GM12878 (cell line): Measurements from ENCODE around the gene SPCS1. TPM values are rescaled to one million over a fixed set of nuclear protein-coding genes. Genes with fewer than 3 reads are reported as not detected.
A peak's percentile ranks its signal among the peaks of the same experiment; 100 is the strongest.

Source experiments
- ATAC-seq: fragments of 200-7000 bp; cut with Tn5 transposase; 3 replicates; pipeline ENCODE4 v1.9.1; 2020; ENCODE audit warnings: mild to moderate bottlenecking, moderate library complexity
- BruUV-seq: library from RNA; stranded (reverse); fragments of 400-500 nt; replicated peaks from 2 replicates; lab custom pipeline; 2021; lab: Mats Ljungman, UMichigan
- CTCF ChIA-PET: fragments of 300-600 bp; sonication (Branson Sonifier 250); formaldehyde crosslinking; extraction: SDS; loops from one replicate; lab custom pipeline; 2021; ENCODE audit warnings: inconsistent platforms; lab: Yijun Ruan, JAX
- POLR2A ChIA-PET: fragments of 350-600 bp; formaldehyde crosslinking; extraction: SDS; loops from one replicate; lab custom pipeline; 2021; ENCODE audit warnings: inconsistent platforms; lab: Charles Lee
- RAD21 ChIA-PET: fragments of 300-600 bp; sonication (Branson Sonifier 250); formaldehyde crosslinking; loops from one replicate; lab custom pipeline; 2023; ENCODE audit warnings: antibody characterized with exemption; ENCODE audit not compliant: unreplicated experiment; lab: Charles Lee
- SMC1A ChIA-PET: fragments of 300-600 bp; sonication (Branson Sonifier 250); formaldehyde crosslinking; loops from one replicate; lab custom pipeline; 2023; ENCODE audit not compliant: unreplicated experiment, uncharacterized antibody; lab: Charles Lee
- DNase-seq: peaks from one replicate; pipeline ENCODE4 v3.0.0-alpha.2; 2011; ENCODE audit warnings: low read depth, low spot score
- FAIRE-seq: peaks from 3 replicates; lab custom pipeline; 2011; peaks lifted over from hg19 to GRCh38; lab: Jason Lieb, UNC
- H2AFZ ChIP-seq: 2 replicates; pipeline ENCODE4 v1.6.0; 2011; ENCODE audit warnings: low read depth, low read length, control low read depth; ENCODE audit not compliant: control insufficient read depth
- H3K27ac ChIP-seq: 2 replicates; pipeline ENCODE4 v1.5.1; 2011; ENCODE audit warnings: control low read depth; ENCODE audit not compliant: control insufficient read depth, insufficient read depth
- H3K27me3 ChIP-seq, 2 experiments: replicated peaks in 1 of 2; 2 replicates each; pipeline versions ENCODE4 v1.6.0 to v1.6.1; 2011; ENCODE audit warnings: low read length in 1 of 2; ENCODE audit not compliant: control insufficient read depth in 2 of 2, insufficient read depth in 2 of 2
- H3K36me3 ChIP-seq, 2 experiments: 2 replicates each; pipeline ENCODE4 v1.5.1; 2011; ENCODE audit warnings: low read length in 1 of 2; ENCODE audit not compliant: control insufficient read depth in 2 of 2, insufficient read depth in 2 of 2
- H3K4me1 ChIP-seq: 2 replicates; pipeline ENCODE4 v1.6.1; 2011; ENCODE audit warnings: mild to moderate bottlenecking, low read length, moderate library complexity, mixed read lengths; ENCODE audit not compliant: control insufficient read depth, insufficient read depth
- H3K4me2 ChIP-seq: 2 replicates; pipeline ENCODE4 v1.6.0; 2011; ENCODE audit warnings: control low read depth; ENCODE audit not compliant: control insufficient read depth, insufficient read depth
- H3K4me3 ChIP-seq: fragments of 200-600 bp; sonication (generic); 2 replicates; pipeline ENCODE4 v1.5.1; 2016
- H3K79me2 ChIP-seq: 2 replicates; pipeline ENCODE4 v1.6.0; 2011; ENCODE audit warnings: low read length; ENCODE audit not compliant: control insufficient read depth, insufficient read depth
- H3K9ac ChIP-seq: 2 replicates; pipeline ENCODE4 v1.8.0; 2011; ENCODE audit warnings: low read length, control low read depth, mixed read lengths; ENCODE audit not compliant: control insufficient read depth, insufficient read depth
- H3K9me3 ChIP-seq: replicated peaks from 3 replicates; pipeline ENCODE4 v1.5.1; 2011; ENCODE audit warnings: mild to moderate bottlenecking, low read length; ENCODE audit not compliant: control insufficient read depth, insufficient read depth
- H4K20me1 ChIP-seq: 2 replicates; pipeline ENCODE4 v1.6.0; 2011; ENCODE audit not compliant: control insufficient read depth, insufficient read depth
- BCLAF1 ChIP-seq: fragments of 450-650 bp; IDR thresholded peaks from 2 replicates; pipeline ENCODE4 v1.6.1; 2017; ENCODE audit warnings: antibody characterized with exemption, mild to moderate bottlenecking, moderate library complexity
- CHD4 ChIP-seq: fragments of 200-600 bp; sonication (generic); IDR thresholded peaks from 2 replicates; pipeline ENCODE4 v1.6.1; 2016; ENCODE audit warnings: mild to moderate bottlenecking
- FOS ChIP-seq: IDR thresholded peaks from 3 replicates; pipeline ENCODE4 v1.6.1; 2011; ENCODE audit warnings: borderline replicate concordance; ENCODE audit not compliant: insufficient read length; ENCODE audit errors: extremely low read depth
- FOXK2 ChIP-seq: fragments of 450-650 bp; IDR thresholded peaks from 2 replicates; pipeline ENCODE4 v1.6.1; 2017; ENCODE audit warnings: mild to moderate bottlenecking, moderate library complexity
- HCFC1 ChIP-seq: fragments of 150-350 bp; IDR thresholded peaks from 2 replicates; pipeline ENCODE4 v1.6.1; 2014; ENCODE audit warnings: low read length
- JUNB ChIP-seq: IDR thresholded peaks from 2 replicates; pipeline ENCODE4 v1.6.1; 2016; ENCODE audit warnings: antibody characterized with exemption, mild to moderate bottlenecking
- NR2F1 ChIP-seq: fragments of 450-650 bp; conservative IDR thresholded peaks from 2 replicates; pipeline ENCODE4 v1.6.1; 2017; ENCODE audit warnings: mild to moderate bottlenecking
- PAX8 ChIP-seq: fragments of 450-650 bp; IDR thresholded peaks from 2 replicates; pipeline ENCODE4 v1.6.1; 2017; ENCODE audit warnings: mild to moderate bottlenecking, moderate library complexity
- RAD21 ChIP-seq: IDR thresholded peaks from 2 replicates; pipeline ENCODE4 v1.6.1; 2011; ENCODE audit warnings: mild to moderate bottlenecking, low read depth, low read length, moderate library complexity; ENCODE audit not compliant: insufficient read depth
- RUNX3 ChIP-seq: IDR thresholded peaks from 2 replicates; pipeline ENCODE4 v1.6.1; 2012; ENCODE audit warnings: low read length, inconsistent platforms
- SMC3 ChIP-seq: IDR thresholded peaks from 2 replicates; pipeline ENCODE4 v1.6.1; 2011; ENCODE audit warnings: low read length, improper control_type of control experiment, borderline replicate concordance
- WRNIP1 ChIP-seq: IDR thresholded peaks from 2 replicates; pipeline ENCODE4 v1.6.1; 2011; ENCODE audit warnings: low read depth, low read length, improper control_type of control experiment, borderline replicate concordance
- ZNF274 ChIP-seq: IDR thresholded peaks from one replicate; pipeline ENCODE4 v1.8.0; 2011; ENCODE audit not compliant: insufficient read length, insufficient read depth
- WGBS: methylation state at CpG from one replicate; pipeline ENCODE4 v1.1.6; 2016; ENCODE audit warnings: low lambda C conversion rate; ENCODE audit not compliant: insufficient replicate concordance, insufficient coverage; ENCODE audit errors: missing lambda C conversion rate; 5-methylcytosine and 5-hydroxymethylcytosine counted together
- in situ Hi-C: fragments of 300-500 bp; cut with MboI; formaldehyde crosslinking; loops from 9 replicates; pipeline ENCODE4 v1.14.3; 2018; ENCODE audit warnings: mixed read lengths
- intact Hi-C: fragments of 100-400 bp; cut with micrococcal nuclease; formaldehyde crosslinking; loops from one replicate; pipeline ENCODE4 v1.14.2; 2022; ENCODE audit not compliant: unreplicated experiment
- polyA plus RNA-seq, 11 experiments: library from polyadenylated mRNA; depleted of rRNA in 4 of 11; unstranded in 6 of 11; stranded (reverse) in 5 of 11; fragments of >200 nt; fragmentation: Nextera tagmentation in 4 of 11; fragmentation: Illumina TruSeq in 1 of 11; extraction: Ambion mirVana in 4 of 11; extraction: Trizol in 1 of 11; gene quantifications; 1 replicate in 1 of 11; 2 replicates in 10 of 11; pipeline versions ENCODE4 v1.2.1 to v1.2.3, GENCODE V29; 2011 to 2016; ENCODE audit warnings: inconsistent platforms in 2 of 11, missing spikeins in 2 of 11, low read depth in 1 of 11
- total RNA-seq, 4 experiments: library from RNA; depleted of rRNA in 3 of 4; stranded (reverse); fragments of >200 nt in 3 of 4; fragmentation: Illumina TruSeq in 1 of 4; extraction: Trizol in 1 of 4; gene quantifications; 2 replicates each; pipeline versions ENCODE4 v1.2.1 to v1.2.3, GENCODE V29; 2013 to 2021
- TF ChIP-seq, protein P1 (sequence below): fragments of 450-650 bp; formaldehyde crosslinking; IDR thresholded peaks from 2 replicates; pipeline ENCODE4 v1.4.0; 2022; ENCODE audit warnings: mild to moderate bottlenecking, moderate library complexity
- TF ChIP-seq, protein P2 (sequence below): IDR thresholded peaks from 2 replicates; pipeline ENCODE4 v1.6.1; 2012; ENCODE audit warnings: low read depth, low read length, improper control_type of control experiment
- TF ChIP-seq, protein P3 (sequence below): fragments of 450-650 bp; IDR thresholded peaks from 2 replicates; pipeline ENCODE4 v1.6.1; 2017; ENCODE audit warnings: borderline replicate concordance

The SPCS1 gene
- total and polyA plus RNA-seq, 10 of the 15 experiments (the other 5 are each of a cell fraction or from before 2014, with no cell fraction given) = 107 to 994 (median 233) TPM

- Histone ChIP-seq H3K4me2 (no peak overlapping the region), H3K27ac (no peak overlapping the region), H3K79me2 (no peaks in the 10 kb centered on the region), H3K4me1 (no peaks in the 10 kb centered on the region), H3K36me3 (peaks cover 0 to 13% of the 10 kb centered on the region in 2 experiments; a peak in 2 of 4 replicates), H2AFZ (no peak overlapping the region), H3K27me3 (no peaks in the 10 kb centered on the region), H3K9ac (no peak overlapping the region), H3K9me3 (no peaks in the 10 kb centered on the region), H3K4me3 (no peak overlapping the region), H4K20me1 (no peaks in the 10 kb centered on the region)
- intact Hi-C loops = loop anchor here (1.0 to 5.0 kb wide), 5 partner anchors 57 to 330 kb away; no protein-coding TSS in a partner anchor
- in situ Hi-C loops = no loop called here
- no TSS peak for BruUV-seq
- ChIA-PET CTCF (interaction anchor here (0.7 to 4.4 kb wide), 12 partner anchors 10 to 243 kb away, joined by 3 to 25 read pairs (median 4); no protein-coding TSS in a partner anchor), RAD21 (interaction anchor here (1.0 to 2.3 kb wide), 6 partner anchors 46 to 331 kb away, joined by 3 to 8 read pairs (median 6); no protein-coding TSS in a partner anchor), POLR2A (interaction anchor here (1.1 kb wide), 1 partner anchor 35 kb away, joined by 4 read pairs; no protein-coding TSS in a partner anchor), SMC1A (interaction anchor here (1.0 to 1.1 kb wide), 4 partner anchors 78 to 329 kb away, joined by 3 to 5 read pairs (median 4); no protein-coding TSS in a partner anchor)
- ATAC-seq = peak; percentile 83
- 67% methylated on average over 3 of the region's 3 CpGs for WGBS
- peak; percentile 15 for DNase-seq
- FAIRE-seq = no peak
- TF ChIP-seq, protein P1, sequence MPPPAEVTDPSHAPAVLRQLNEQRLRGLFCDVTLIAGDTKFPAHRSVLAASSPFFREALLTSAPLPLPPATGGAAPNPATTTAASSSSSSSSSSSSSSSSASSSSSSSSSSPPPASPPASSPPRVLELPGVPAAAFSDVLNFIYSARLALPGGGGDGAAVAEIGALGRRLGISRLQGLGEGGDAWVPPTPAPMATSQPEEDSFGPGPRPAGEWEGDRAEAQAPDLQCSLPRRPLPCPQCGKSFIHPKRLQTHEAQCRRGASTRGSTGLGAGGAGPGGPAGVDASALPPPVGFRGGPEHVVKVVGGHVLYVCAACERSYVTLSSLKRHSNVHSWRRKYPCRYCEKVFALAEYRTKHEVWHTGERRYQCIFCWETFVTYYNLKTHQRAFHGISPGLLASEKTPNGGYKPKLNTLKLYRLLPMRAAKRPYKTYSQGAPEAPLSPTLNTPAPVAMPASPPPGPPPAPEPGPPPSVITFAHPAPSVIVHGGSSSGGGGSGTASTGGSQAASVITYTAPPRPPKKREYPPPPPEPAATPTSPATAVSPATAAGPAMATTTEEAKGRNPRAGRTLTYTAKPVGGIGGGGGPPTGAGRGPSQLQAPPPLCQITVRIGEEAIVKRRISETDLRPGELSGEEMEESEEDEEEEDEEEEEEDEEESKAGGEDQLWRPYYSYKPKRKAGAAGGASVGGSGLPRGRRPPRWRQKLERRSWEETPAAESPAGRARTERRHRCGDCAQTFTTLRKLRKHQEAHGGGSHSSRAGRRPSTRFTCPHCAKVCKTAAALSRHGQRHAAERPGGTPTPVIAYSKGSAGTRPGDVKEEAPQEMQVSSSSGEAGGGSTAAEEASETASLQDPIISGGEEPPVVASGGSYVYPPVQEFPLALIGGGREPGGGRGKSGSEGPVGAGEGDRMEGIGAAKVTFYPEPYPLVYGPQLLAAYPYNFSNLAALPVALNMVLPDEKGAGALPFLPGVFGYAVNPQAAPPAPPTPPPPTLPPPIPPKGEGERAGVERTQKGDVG (CRISPR knock-in tag) = no peak
- TF ChIP-seq FOXK2 (no peak), WRNIP1 (no peak), RAD21 (peak; percentile 91), ZNF274 (no peak), NR2F1 (no peak), BCLAF1 (no peak), HCFC1 (no peak), RUNX3 (no peak), PAX8 (no peak), SMC3 (peak; percentile 74; the same call in 1 of the 2 replicates), JUNB (no peak), FOS (no peak), CHD4 (no peak)
- TF ChIP-seq, protein P2, sequence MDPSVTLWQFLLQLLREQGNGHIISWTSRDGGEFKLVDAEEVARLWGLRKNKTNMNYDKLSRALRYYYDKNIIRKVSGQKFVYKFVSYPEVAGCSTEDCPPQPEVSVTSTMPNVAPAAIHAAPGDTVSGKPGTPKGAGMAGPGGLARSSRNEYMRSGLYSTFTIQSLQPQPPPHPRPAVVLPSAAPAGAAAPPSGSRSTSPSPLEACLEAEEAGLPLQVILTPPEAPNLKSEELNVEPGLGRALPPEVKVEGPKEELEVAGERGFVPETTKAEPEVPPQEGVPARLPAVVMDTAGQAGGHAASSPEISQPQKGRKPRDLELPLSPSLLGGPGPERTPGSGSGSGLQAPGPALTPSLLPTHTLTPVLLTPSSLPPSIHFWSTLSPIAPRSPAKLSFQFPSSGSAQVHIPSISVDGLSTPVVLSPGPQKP = no peak
- TF ChIP-seq, protein P3, sequence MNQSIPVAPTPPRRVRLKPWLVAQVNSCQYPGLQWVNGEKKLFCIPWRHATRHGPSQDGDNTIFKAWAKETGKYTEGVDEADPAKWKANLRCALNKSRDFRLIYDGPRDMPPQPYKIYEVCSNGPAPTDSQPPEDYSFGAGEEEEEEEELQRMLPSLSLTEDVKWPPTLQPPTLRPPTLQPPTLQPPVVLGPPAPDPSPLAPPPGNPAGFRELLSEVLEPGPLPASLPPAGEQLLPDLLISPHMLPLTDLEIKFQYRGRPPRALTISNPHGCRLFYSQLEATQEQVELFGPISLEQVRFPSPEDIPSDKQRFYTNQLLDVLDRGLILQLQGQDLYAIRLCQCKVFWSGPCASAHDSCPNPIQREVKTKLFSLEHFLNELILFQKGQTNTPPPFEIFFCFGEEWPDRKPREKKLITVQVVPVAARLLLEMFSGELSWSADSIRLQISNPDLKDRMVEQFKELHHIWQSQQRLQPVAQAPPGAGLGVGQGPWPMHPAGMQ = no peak
Observed at GRCh38 chr3:52742418-52743041, 36.6 kb downstream of the SPCS1 start.
